GM21515 (cell line): ENCODE results near the gene OR51T1.

Source experiments
- ATAC-seq: cut with Tn5 transposase; IDR thresholded peaks from one replicate; pipeline ENCODE4 v1.9.1; 2021; ENCODE audit not compliant: unreplicated experiment

OR51T1 gene

DNA sequence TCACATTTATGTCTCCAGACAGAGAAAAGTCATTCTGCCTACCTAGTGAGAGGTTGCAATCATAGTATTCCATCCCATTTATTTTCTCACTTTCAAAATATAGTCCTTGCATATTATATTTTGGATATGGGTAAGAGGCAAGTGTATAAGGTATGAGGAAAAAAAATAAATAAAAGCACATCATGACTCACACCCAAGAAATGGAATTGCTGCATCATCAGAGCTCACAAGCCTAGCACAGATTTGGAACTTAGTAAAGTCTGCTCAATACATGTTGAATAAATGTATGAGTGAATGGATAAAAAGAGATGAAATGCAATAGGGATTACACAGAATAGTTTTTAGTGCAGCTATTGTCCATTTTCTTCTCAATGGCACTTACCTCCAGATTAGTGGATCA lies 44.9 kb downstream of the OR51T1 start:
- no peak for ATAC-seq
